SK-N-SH treated with all-trans-retinoic acid at 6 μM for 48 hours (cell line): ENCODE results near the gene PDE9A.

ENCODE experiments used
- ATAC-seq: fragments of 200-7000 bp; cut with Tn5 transposase; 3 replicates; pipeline ENCODE4 v1.9.1; 2020; ENCODE audit warnings: mild to moderate bottlenecking, moderate library complexity
- ARNTL ChIP-seq: fragments of 450-650 bp; formaldehyde crosslinking; IDR thresholded peaks from 2 replicates; pipeline ENCODE4 v1.5.0; 2020; ENCODE audit warnings: low read depth, mild to moderate bottlenecking, moderate library complexity, borderline replicate concordance
- BACH2 ChIP-seq: fragments of 250-450 bp; sonication (Bioruptor Pico); IDR thresholded peaks from 2 replicates; pipeline ENCODE4 v1.9.0; 2021; ENCODE audit warnings: mild to moderate bottlenecking, borderline replicate concordance
- CSDC2 ChIP-seq: fragments of 250-450 bp; sonication (Bioruptor Pico); IDR thresholded peaks from 2 replicates; pipeline ENCODE4 v1.5.0; 2020; ENCODE audit warnings: mild to moderate bottlenecking, moderate library complexity
- ESRRG ChIP-seq: fragments of 250-450 bp; sonication (Bioruptor Pico); IDR thresholded peaks from 2 replicates; pipeline ENCODE4 v1.6.1; 2021; ENCODE audit warnings: mild to moderate bottlenecking
- GLIS3 ChIP-seq: fragments of 250-450 bp; sonication (Bioruptor Pico); IDR thresholded peaks from 2 replicates; pipeline ENCODE4 v1.5.0; 2020; ENCODE audit warnings: mild to moderate bottlenecking, moderate library complexity
- ISL1 ChIP-seq: fragments of 250-450 bp; sonication (Bioruptor Pico); IDR thresholded peaks from 2 replicates; pipeline ENCODE4 v2.1.2; 2022; ENCODE audit warnings: mild to moderate bottlenecking, moderate library complexity
- OSR1 ChIP-seq: fragments of 250-450 bp; sonication (Bioruptor Pico); IDR thresholded peaks from 2 replicates; pipeline ENCODE4 v1.8.0; 2022; ENCODE audit warnings: moderate library complexity, mild to moderate bottlenecking, inconsistent platforms
- PPARA ChIP-seq: fragments of 250-450 bp; sonication (Bioruptor Pico); IDR thresholded peaks from 2 replicates; pipeline ENCODE4 v1.5.0; 2020; ENCODE audit warnings: mild to moderate bottlenecking, borderline replicate concordance
- RARB ChIP-seq: fragments of 250-450 bp; sonication (Bioruptor Pico); IDR thresholded peaks from 2 replicates; pipeline ENCODE4 v1.8.0; 2021; ENCODE audit warnings: mild to moderate bottlenecking, moderate library complexity
- SNAI2 ChIP-seq: fragments of 250-450 bp; sonication (Bioruptor Pico); IDR thresholded peaks from 2 replicates; pipeline ENCODE4 v1.5.0; 2020; ENCODE audit warnings: mild to moderate bottlenecking, moderate library complexity
- TCF4 ChIP-seq: fragments of 250-450 bp; sonication (Bioruptor Pico); IDR thresholded peaks from 2 replicates; pipeline ENCODE4 v1.8.0; 2021; ENCODE audit warnings: mild to moderate bottlenecking, moderate library complexity, borderline replicate concordance
- TOX ChIP-seq: fragments of 250-450 bp; sonication (Bioruptor Pico); IDR thresholded peaks from 2 replicates; pipeline ENCODE4 v1.8.0; 2021; ENCODE audit warnings: mild to moderate bottlenecking, moderate library complexity, borderline replicate concordance
- ZC3H10 ChIP-seq: fragments of 250-450 bp; sonication (Bioruptor Pico); IDR thresholded peaks from 2 replicates; pipeline ENCODE4 v1.5.1; 2021; ENCODE audit warnings: mild to moderate bottlenecking, moderate library complexity
- ZFP3 ChIP-seq: fragments of 250-450 bp; sonication (Bioruptor Pico); IDR thresholded peaks from 2 replicates; pipeline ENCODE4 v1.5.0; 2020; ENCODE audit warnings: mild to moderate bottlenecking, moderate library complexity
- ZFP30 ChIP-seq: fragments of 450-650 bp; formaldehyde crosslinking; IDR thresholded peaks from 2 replicates; pipeline ENCODE4 v1.5.0; 2022; ENCODE audit warnings: mild to moderate bottlenecking, moderate library complexity
- ZNF565 ChIP-seq: fragments of 450-650 bp; formaldehyde crosslinking; conservative IDR thresholded peaks from 2 replicates; pipeline ENCODE4 v1.5.0; 2020; ENCODE audit warnings: low read depth, mild to moderate bottlenecking, moderate library complexity
- ZNF8 ChIP-seq: fragments of 450-650 bp; formaldehyde crosslinking; IDR thresholded peaks from 2 replicates; pipeline ENCODE4 v1.5.0; 2020; ENCODE audit warnings: mild to moderate bottlenecking, moderate library complexity
- TF ChIP-seq, protein P1 (sequence below): fragments of 250-450 bp; sonication (Bioruptor Pico); IDR thresholded peaks from 2 replicates; pipeline ENCODE4 v1.5.1; 2020; ENCODE audit warnings: low read depth, mild to moderate bottlenecking, moderate library complexity
- TF ChIP-seq, protein P2 (sequence below): fragments of 250-450 bp; sonication (Bioruptor Pico); IDR thresholded peaks from 2 replicates; pipeline ENCODE4 v1.5.1; 2021; ENCODE audit warnings: mild to moderate bottlenecking, moderate library complexity
- TF ChIP-seq, protein P3 (sequence below): fragments of 250-450 bp; sonication (Bioruptor Pico); IDR thresholded peaks from 2 replicates; pipeline ENCODE4 v1.8.0; 2020; ENCODE audit warnings: mild to moderate bottlenecking, moderate library complexity, borderline replicate concordance
- TF ChIP-seq, protein P4 (sequence below): fragments of 250-450 bp; sonication (Bioruptor Pico); IDR thresholded peaks from 2 replicates; pipeline ENCODE4 v1.5.0; 2020; ENCODE audit warnings: mild to moderate bottlenecking, moderate library complexity
- TF ChIP-seq, protein P5 (sequence below): fragments of 250-450 bp; sonication (Bioruptor Pico); IDR thresholded peaks from 2 replicates; pipeline ENCODE4 v1.8.0; 2021; ENCODE audit warnings: low read depth, mild to moderate bottlenecking, moderate library complexity, borderline replicate concordance

The PDE9A gene

DNA sequence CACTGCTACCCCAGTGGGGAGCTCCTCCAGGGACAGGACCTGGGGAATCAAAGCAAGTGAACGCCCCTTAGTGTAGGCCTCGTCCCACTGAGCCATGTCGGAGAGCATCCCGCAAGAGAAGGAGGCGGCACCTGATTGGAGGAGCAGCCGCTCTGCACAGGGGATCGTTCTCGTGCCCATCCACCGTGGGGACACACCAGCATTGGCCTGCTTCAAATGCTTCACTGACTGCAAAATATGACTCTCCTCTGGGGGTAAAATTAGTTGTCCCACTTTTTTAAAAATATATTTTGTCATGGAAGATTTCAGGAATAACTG lies 111.0 kb downstream of the PDE9A start (continued):
- TF ChIP-seq, protein P1, sequence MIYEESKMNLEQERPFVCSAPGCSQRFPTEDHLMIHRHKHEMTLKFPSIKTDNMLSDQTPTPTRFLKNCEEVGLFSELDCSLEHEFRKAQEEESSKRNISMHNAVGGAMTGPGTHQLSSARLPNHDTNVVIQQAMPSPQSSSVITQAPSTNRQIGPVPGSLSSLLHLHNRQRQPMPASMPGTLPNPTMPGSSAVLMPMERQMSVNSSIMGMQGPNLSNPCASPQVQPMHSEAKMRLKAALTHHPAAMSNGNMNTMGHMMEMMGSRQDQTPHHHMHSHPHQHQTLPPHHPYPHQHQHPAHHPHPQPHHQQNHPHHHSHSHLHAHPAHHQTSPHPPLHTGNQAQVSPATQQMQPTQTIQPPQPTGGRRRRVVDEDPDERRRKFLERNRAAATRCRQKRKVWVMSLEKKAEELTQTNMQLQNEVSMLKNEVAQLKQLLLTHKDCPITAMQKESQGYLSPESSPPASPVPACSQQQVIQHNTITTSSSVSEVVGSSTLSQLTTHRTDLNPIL (CRISPR knock-in tag) = no peak

DNA sequence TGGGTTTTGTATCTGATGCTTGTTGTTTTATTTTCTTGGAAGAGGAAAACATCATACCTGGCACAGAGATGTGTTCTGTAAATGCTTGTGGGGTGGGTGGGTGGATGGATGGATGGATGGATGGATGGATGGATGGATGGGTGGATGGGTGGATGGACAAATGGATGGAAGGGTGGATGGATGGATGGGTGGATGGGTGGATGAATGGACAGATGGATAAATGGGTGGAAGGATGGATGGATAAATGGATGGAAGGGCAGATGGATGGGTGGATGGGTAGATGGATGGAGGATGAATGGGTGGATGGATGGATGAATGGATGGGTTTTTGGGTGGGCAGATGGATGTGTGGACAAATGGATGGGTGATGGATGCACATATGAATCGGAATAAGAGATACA lies 111.5 kb downstream of the PDE9A start:
- TF ChIP-seq RARB (CRISPR knock-in tag) = no peak
- TF ChIP-seq CSDC2 (CRISPR knock-in tag) = no peak
- no peak for TF ChIP-seq TCF4 (CRISPR knock-in tag)
- no peak for TF ChIP-seq ZC3H10 (CRISPR knock-in tag)
- no peak for TF ChIP-seq ESRRG (CRISPR knock-in tag)
- no peak for TF ChIP-seq TOX
- no peak for TF ChIP-seq ZNF8
- TF ChIP-seq, protein P2, sequence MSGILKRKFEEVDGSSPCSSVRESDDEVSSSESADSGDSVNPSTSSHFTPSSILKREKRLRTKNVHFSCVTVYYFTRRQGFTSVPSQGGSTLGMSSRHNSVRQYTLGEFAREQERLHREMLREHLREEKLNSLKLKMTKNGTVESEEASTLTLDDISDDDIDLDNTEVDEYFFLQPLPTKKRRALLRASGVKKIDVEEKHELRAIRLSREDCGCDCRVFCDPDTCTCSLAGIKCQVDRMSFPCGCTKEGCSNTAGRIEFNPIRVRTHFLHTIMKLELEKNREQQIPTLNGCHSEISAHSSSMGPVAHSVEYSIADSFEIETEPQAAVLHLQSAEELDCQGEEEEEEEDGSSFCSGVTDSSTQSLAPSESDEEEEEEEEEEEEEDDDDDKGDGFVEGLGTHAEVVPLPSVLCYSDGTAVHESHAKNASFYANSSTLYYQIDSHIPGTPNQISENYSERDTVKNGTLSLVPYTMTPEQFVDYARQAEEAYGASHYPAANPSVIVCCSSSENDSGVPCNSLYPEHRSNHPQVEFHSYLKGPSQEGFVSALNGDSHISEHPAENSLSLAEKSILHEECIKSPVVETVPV (CRISPR knock-in tag) = no peak
- TF ChIP-seq PPARA (CRISPR knock-in tag) = no peak
- TF ChIP-seq ISL1 (CRISPR knock-in tag) = no peak
- TF ChIP-seq BACH2 (CRISPR knock-in tag) = no peak
- TF ChIP-seq, protein P3, sequence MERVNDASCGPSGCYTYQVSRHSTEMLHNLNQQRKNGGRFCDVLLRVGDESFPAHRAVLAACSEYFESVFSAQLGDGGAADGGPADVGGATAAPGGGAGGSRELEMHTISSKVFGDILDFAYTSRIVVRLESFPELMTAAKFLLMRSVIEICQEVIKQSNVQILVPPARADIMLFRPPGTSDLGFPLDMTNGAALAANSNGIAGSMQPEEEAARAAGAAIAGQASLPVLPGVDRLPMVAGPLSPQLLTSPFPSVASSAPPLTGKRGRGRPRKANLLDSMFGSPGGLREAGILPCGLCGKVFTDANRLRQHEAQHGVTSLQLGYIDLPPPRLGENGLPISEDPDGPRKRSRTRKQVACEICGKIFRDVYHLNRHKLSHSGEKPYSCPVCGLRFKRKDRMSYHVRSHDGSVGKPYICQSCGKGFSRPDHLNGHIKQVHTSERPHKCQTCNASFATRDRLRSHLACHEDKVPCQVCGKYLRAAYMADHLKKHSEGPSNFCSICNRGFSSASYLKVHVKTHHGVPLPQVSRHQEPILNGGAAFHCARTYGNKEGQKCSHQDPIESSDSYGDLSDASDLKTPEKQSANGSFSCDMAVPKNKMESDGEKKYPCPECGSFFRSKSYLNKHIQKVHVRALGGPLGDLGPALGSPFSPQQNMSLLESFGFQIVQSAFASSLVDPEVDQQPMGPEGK (CRISPR knock-in tag) = no peak
- TF ChIP-seq OSR1 = no peak
- no peak for TF ChIP-seq ZFP30 (CRISPR knock-in tag)
- no peak for TF ChIP-seq ZFP3
- TF ChIP-seq, protein P1 (CRISPR knock-in tag) = no peak
- no peak for TF ChIP-seq SNAI2
- TF ChIP-seq, protein P4, sequence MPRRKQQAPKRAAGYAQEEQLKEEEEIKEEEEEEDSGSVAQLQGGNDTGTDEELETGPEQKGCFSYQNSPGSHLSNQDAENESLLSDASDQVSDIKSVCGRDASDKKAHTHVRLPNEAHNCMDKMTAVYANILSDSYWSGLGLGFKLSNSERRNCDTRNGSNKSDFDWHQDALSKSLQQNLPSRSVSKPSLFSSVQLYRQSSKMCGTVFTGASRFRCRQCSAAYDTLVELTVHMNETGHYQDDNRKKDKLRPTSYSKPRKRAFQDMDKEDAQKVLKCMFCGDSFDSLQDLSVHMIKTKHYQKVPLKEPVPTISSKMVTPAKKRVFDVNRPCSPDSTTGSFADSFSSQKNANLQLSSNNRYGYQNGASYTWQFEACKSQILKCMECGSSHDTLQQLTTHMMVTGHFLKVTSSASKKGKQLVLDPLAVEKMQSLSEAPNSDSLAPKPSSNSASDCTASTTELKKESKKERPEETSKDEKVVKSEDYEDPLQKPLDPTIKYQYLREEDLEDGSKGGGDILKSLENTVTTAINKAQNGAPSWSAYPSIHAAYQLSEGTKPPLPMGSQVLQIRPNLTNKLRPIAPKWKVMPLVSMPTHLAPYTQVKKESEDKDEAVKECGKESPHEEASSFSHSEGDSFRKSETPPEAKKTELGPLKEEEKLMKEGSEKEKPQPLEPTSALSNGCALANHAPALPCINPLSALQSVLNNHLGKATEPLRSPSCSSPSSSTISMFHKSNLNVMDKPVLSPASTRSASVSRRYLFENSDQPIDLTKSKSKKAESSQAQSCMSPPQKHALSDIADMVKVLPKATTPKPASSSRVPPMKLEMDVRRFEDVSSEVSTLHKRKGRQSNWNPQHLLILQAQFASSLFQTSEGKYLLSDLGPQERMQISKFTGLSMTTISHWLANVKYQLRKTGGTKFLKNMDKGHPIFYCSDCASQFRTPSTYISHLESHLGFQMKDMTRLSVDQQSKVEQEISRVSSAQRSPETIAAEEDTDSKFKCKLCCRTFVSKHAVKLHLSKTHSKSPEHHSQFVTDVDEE = no peak
- no peak for TF ChIP-seq GLIS3 (CRISPR knock-in tag)
- TF ChIP-seq, protein P5, sequence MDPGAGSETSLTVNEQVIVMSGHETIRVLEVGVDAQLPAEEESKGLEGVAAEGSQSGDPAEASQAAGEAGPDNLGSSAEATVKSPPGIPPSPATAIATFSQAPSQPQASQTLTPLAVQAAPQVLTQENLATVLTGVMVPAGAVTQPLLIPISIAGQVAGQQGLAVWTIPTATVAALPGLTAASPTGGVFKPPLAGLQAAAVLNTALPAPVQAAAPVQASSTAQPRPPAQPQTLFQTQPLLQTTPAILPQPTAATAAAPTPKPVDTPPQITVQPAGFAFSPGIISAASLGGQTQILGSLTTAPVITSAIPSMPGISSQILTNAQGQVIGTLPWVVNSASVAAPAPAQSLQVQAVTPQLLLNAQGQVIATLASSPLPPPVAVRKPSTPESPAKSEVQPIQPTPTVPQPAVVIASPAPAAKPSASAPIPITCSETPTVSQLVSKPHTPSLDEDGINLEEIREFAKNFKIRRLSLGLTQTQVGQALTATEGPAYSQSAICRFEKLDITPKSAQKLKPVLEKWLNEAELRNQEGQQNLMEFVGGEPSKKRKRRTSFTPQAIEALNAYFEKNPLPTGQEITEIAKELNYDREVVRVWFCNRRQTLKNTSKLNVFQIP (CRISPR knock-in tag) = no peak
- no peak for ATAC-seq

DNA sequence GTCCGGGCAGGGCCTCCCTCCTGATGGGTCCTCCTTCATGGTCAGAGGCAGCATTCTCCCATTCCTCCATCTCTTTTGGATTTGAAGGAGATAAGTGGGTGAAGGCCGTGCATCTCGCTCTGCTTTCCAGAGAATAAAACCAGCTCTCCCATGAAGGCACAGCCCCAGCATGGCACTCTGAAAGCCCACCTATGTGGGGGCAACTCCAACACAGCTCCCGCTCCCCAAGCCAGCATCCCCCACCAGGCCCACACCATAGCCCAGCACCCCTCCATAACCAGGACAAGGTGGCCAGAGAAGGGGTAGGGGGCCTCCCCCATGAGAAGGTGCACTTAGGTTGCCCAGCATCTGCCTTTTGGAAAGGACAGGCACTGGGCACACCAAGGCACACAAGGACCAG lies 112.2 kb downstream of the PDE9A start:
- no peak for ATAC-seq
- TF ChIP-seq RARB (CRISPR knock-in tag) = no peak
- TF ChIP-seq ZNF565 (CRISPR knock-in tag) = no peak
- no peak for TF ChIP-seq SNAI2
- TF ChIP-seq, protein P3 (CRISPR knock-in tag) = no peak
- TF ChIP-seq, protein P1 (CRISPR knock-in tag) = no peak
- TF ChIP-seq ESRRG (CRISPR knock-in tag) = no peak
- no peak for TF ChIP-seq ARNTL (CRISPR knock-in tag)
- no peak for TF ChIP-seq ISL1 (CRISPR knock-in tag)
- TF ChIP-seq, protein P2 (CRISPR knock-in tag) = no peak
- no peak for TF ChIP-seq GLIS3 (CRISPR knock-in tag)
- no peak for TF ChIP-seq ZC3H10 (CRISPR knock-in tag)
